Suprapubic skin (tissue), 3 donors: ENCODE measurements around the gene FBXW9.

Experiments
- EP300 ChIP-seq: sonication (generic); formaldehyde crosslinking; IDR thresholded peaks from one replicate; pipeline ENCODE4 v1.6.1; 2017; ENCODE audit warnings: antibody characterized with exemption
- TF ChIP-seq, protein P1 (sequence below), 2 donors: fragments of 200-600 bp in 1 of 2; fragments of 450-650 bp in 1 of 2; sonication (generic) in 1 of 2; IDR thresholded peaks; one replicate each; pipeline ENCODE4 v1.5.1; 2016 to 2019; ENCODE audit warnings: antibody characterized with exemption in 2 of 2, mild to moderate bottlenecking in 1 of 2, moderate library complexity in 1 of 2

DNA sequence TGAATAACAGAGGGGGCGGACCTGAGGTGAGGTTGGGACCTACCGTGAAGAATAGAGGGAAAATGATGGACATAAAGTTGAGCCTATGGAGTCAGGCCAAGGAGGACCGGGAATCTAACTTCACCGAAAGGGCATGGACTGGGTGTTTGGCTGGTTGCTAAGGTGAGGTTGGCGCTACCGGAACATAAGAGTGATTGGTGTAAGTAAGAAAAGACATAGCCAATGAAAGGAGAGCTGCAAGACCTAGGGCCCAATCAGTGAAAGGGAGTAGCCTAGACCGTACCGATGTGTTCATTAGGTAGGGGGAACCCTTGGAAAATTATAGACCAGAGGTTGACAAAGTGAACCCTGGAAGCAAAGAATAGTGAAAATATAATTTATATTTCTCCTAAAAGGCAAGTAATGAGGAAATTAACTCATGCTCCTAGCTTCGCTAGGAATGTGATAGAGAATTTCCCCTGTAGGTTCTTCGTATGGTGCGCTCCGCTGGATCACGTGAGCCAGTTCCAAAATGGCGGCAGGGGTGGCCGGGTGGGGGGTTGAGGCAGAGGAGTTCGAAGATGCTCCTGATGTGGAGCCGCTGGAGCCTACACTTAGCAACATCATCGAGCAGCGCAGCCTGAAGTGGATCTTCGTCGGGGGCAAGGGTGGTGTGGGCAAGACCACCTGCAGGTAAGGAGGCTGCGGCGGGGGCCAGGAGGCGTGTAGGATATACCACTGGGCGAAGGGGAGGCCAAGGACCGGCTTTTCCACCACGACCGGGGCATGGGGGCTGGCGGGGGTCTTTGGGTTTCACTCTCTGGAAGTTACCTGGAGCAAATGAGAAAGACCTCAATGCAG lies 40.8 kb upstream of the FBXW9 start, which contains the start of gene GET3:
- TF ChIP-seq, protein P1, sequence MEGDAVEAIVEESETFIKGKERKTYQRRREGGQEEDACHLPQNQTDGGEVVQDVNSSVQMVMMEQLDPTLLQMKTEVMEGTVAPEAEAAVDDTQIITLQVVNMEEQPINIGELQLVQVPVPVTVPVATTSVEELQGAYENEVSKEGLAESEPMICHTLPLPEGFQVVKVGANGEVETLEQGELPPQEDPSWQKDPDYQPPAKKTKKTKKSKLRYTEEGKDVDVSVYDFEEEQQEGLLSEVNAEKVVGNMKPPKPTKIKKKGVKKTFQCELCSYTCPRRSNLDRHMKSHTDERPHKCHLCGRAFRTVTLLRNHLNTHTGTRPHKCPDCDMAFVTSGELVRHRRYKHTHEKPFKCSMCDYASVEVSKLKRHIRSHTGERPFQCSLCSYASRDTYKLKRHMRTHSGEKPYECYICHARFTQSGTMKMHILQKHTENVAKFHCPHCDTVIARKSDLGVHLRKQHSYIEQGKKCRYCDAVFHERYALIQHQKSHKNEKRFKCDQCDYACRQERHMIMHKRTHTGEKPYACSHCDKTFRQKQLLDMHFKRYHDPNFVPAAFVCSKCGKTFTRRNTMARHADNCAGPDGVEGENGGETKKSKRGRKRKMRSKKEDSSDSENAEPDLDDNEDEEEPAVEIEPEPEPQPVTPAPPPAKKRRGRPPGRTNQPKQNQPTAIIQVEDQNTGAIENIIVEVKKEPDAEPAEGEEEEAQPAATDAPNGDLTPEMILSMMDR (IDR thresholded peaks at IDR 0.05) = no peak
- TF ChIP-seq EP300 = no peak
